HG03469 (cell line): ENCODE results near the gene CD72.
"Not testable (repeated sequence)": the region's sequence is repeated elsewhere in the genome, so short reads cannot be mapped to it uniquely, and the experiment has no call there.

Source experiments
- ATAC-seq: cut with Tn5 transposase; IDR thresholded peaks from one replicate; pipeline ENCODE4 v1.9.1; 2021; ENCODE audit warnings: mild to moderate bottlenecking, moderate library complexity, moderate number of reproducible peaks; ENCODE audit not compliant: unreplicated experiment

The CD72 gene

GRCh38 chr9:35618854-35619799 lies 914 bp upstream of the CD72 start:
- ATAC-seq, result peak; percentile 29

- ATAC-seq, result no peak
These were observed 665 bp downstream of the CD72 start for GRCh38 chr9:35617548-35617947.

- ATAC-seq, result no peak
These were observed 1.3 kb downstream of the CD72 start for GRCh38 chr9:35616681-35617459.

GRCh38 chr9:35615981-35616680 lies 2.1 kb downstream of the CD72 start:
- no peak for ATAC-seq

GRCh38 chr9:35612843-35613242 lies 5.4 kb downstream of the CD72 start:
- no peak for ATAC-seq

GRCh38 chr9:35612066-35612465 lies 6.1 kb downstream of the CD72 start:
- ATAC-seq, result not testable (repeated sequence)

GRCh38 chr9:35611230-35611797 lies 6.9 kb downstream of the CD72 start:
- ATAC-seq, result no peak

- no peak for ATAC-seq
These were observed 8.4 kb downstream of the CD72 start for GRCh38 chr9:35609820-35610163.

- no peak for ATAC-seq
These were observed 9.0 kb downstream of the CD72 start for GRCh38 chr9:35609001-35609819.

GRCh38 chr9:35608221-35608620 lies 10.0 kb downstream of the CD72 start:
- ATAC-seq, result no peak

- ATAC-seq, result no peak
These were observed 11.5 kb downstream of the CD72 start for GRCh38 chr9:35606726-35607125.

- ATAC-seq, result no peak
These were observed 12.1 kb downstream of the CD72 start for GRCh38 chr9:35606138-35606504.

GRCh38 chr9:35605351-35606137 lies 12.7 kb downstream of the CD72 start:
- no peak for ATAC-seq

GRCh38 chr9:35604578-35605350 lies 13.4 kb downstream of the CD72 start, which contains the start of gene TESK1:
Gene TESK1, plus strand, starts transcription at chr9:35605262. Its CDS starts 358 bp downstream, at chr9:35605620.
- no peak for ATAC-seq

GRCh38 chr9:35603986-35604577 lies 14.1 kb downstream of the CD72 start:
- peak; percentile 68 for ATAC-seq

GRCh38 chr9:35603506-35603985 lies 14.7 kb downstream of the CD72 start:
- no peak for ATAC-seq

- no peak for ATAC-seq
These were observed 18.2 kb downstream of the CD72 start for GRCh38 chr9:35599763-35600604.
